Right lobe of liver (tissue), 6 donors: ENCODE measurements around the gene NKAIN1. TPM values are rescaled to one million over a fixed set of nuclear protein-coding genes. Genes with fewer than 3 reads are reported as not detected.

Experiments used
- ATAC-seq, 4 donors: fragments of 200-7000 bp; cut with Tn5 transposase; one replicate each; pipeline ENCODE4 v1.9.1; 2020; ENCODE audit warnings: mild to moderate bottlenecking in 4 of 4, moderate library complexity in 4 of 4
- DNase-seq, 3 donors: peaks; one replicate each; pipeline ENCODE4 v3.0.0-alpha.2; 2020
- H3K27ac ChIP-seq, 3 donors: fragments of 200-600 bp; one replicate each; pipeline ENCODE4 v1.8.0; 2022
- H3K27me3 ChIP-seq, 2 donors: fragments of 200-600 bp; one replicate each; pipeline ENCODE4 v1.8.0; 2022
- H3K36me3 ChIP-seq, 4 donors: fragments of 200-600 bp; sonication (generic) in 1 of 4; one replicate each; pipeline versions ENCODE4 v1.5.1 to v1.8.0; 2017 to 2022; ENCODE audit warnings: control low read depth in 1 of 4
- H3K4me1 ChIP-seq, 4 donors: fragments of 200-600 bp; sonication (generic) in 1 of 4; one replicate each; pipeline versions ENCODE4 v1.5.1 to v1.8.0; 2017 to 2022; ENCODE audit warnings: control low read depth in 1 of 4
- H3K4me3 ChIP-seq, 3 donors: fragments of 200-600 bp; one replicate each; pipeline ENCODE4 v1.8.0; 2022
- H3K9me3 ChIP-seq, 4 donors: fragments of 200-600 bp; sonication (generic) in 1 of 4; one replicate each; pipeline versions ENCODE4 v1.5.1 to v1.8.0; 2017 to 2022; ENCODE audit warnings: control low read depth in 1 of 4
- CTCF ChIP-seq, 4 donors: fragments of 200-600 bp in 3 of 4; fragments of 450-650 bp in 1 of 4; IDR thresholded peaks; one replicate each; pipeline versions ENCODE4 v1.5.1 to v1.8.0; 2016 to 2022; ENCODE audit warnings: antibody characterized with exemption in 4 of 4, mild to moderate bottlenecking in 2 of 4
- POLR2A ChIP-seq: fragments of 450-650 bp; IDR thresholded peaks from one replicate; pipeline ENCODE4 v1.6.1; 2017; ENCODE audit warnings: antibody characterized with exemption, mild to moderate bottlenecking
- WGBS: methylation state at CpG from one replicate; pipeline ENCODE4 v1.1.6; 2018; ENCODE audit warnings: low coverage, low lambda C conversion rate; ENCODE audit not compliant: insufficient coverage; ENCODE audit errors: missing lambda C conversion rate; 5-methylcytosine and 5-hydroxymethylcytosine counted together
- intact Hi-C, 2 donors: fragments of 100-400 bp; cut with DNase I; formaldehyde crosslinking; loops; one replicate each; pipeline versions ENCODE4 v1.11.2 to v1.14.1; 2022
- total RNA-seq, 6 experiments: library from RNA; depleted of rRNA in 2 of 6; stranded (reverse); fragments of >200 nt in 2 of 6; fragmentation: NEBNext Ultra II Directional in 3 of 6; extraction: Animal tissue kit (Norgen Biotek cat#: 25700) in 3 of 6; gene quantifications; one replicate each; pipeline versions ENCODE4 v1.1.0 to v1.2.4, GENCODE V29; 2016 to 2023
- donor health status: DM: no; HTN: yes; CAD: no.
- donor health status: DM: no; HTN: no; CAD: no.
- donor health status: DM: no; HTN: no; CAD: no.
- donor health status: DM: no; HTN: yes; CAD: no.
- donor health status: DM: no; HTN: yes; CAD: no.

Gene NKAIN1
- total RNA-seq, 6 experiments from 2014 or later = not detected

GRCh38 chr1:31238986-31239613 lies 587 bp downstream of the NKAIN1 start:
- 4% methylated on average over 12 of the region's 56 CpGs for WGBS
- Histone ChIP-seq H3K4me3 (peak overlapping the region in 1 of 3 donors; percentile 33), H3K4me1 (peaks cover 0 to 4% (median 0%) of the 10 kb centered on the region in 4 donors), H3K27me3 (no peaks in the 10 kb centered on the region), H3K27ac (no peak overlapping the region), H3K9me3 (no peaks in the 10 kb centered on the region), H3K36me3 (no peaks in the 10 kb centered on the region)
- TF ChIP-seq POLR2A = no peak
- no peak for TF ChIP-seq CTCF (IDR thresholded peaks at IDR 0.05)
- DNase-seq (no peak), ATAC-seq (peak; percentile 21 to 48 (median 38))
- intact Hi-C loops = no loop called here

GRCh38 chr1:31238612-31238985 lies 1.1 kb downstream of the NKAIN1 start:
- Histone ChIP-seq H3K4me1 (peaks cover 0 to 4% (median 0%) of the 10 kb centered on the region in 4 donors), H3K27me3 (no peaks in the 10 kb centered on the region), H3K4me3 (no peak overlapping the region), H3K36me3 (no peaks in the 10 kb centered on the region), H3K9me3 (no peaks in the 10 kb centered on the region), H3K27ac (no peak overlapping the region)
- TF ChIP-seq CTCF (IDR thresholded peaks at IDR 0.05) (no peak), POLR2A (no peak)
- ATAC-seq (no peak), DNase-seq (no peak)
- intact Hi-C loops = no loop called here
- 24% methylated on average over 4 of the region's 4 CpGs for WGBS

GRCh38 chr1:31234870-31235269 lies 4.8 kb downstream of the NKAIN1 start:
- ATAC-seq (no peak), DNase-seq (no peak)
- no peaks in the 10 kb centered on the region for H3K36me3 ChIP-seq
- H3K4me3 ChIP-seq = no peak overlapping the region
- TF ChIP-seq POLR2A (no peak), CTCF (IDR thresholded peaks at IDR 0.05) (no peak)
- no peaks in the 10 kb centered on the region for H3K9me3 ChIP-seq
- H3K27me3 ChIP-seq = no peaks in the 10 kb centered on the region
- peaks cover 0 to 4% (median 0%) of the 10 kb centered on the region in 4 donors for H3K4me1 ChIP-seq
- intact Hi-C loops = no loop called here
- no peak overlapping the region for H3K27ac ChIP-seq
- 61% methylated on average over 4 of the region's 4 CpGs for WGBS

- WGBS = 58% methylated on average over 3 of the region's 12 CpGs
- Histone ChIP-seq H3K27me3 (no peaks in the 10 kb centered on the region), H3K9me3 (no peaks in the 10 kb centered on the region), H3K4me1 (peaks cover 0 to 3% (median 0%) of the 10 kb centered on the region in 4 donors), H3K4me3 (no peak overlapping the region), H3K27ac (no peak overlapping the region), H3K36me3 (no peaks in the 10 kb centered on the region)
- DNase-seq (no peak), ATAC-seq (no peak)
- TF ChIP-seq POLR2A (no peak), CTCF (IDR thresholded peaks at IDR 0.05) (no peak)
- intact Hi-C loops = no loop called here
Observed at GRCh38 chr1:31234123-31234708, 5.5 kb downstream of the NKAIN1 start.
